A673 (cell line): ENCODE data around the gene SHC1.

ENCODE experiments used
- CTCF ChIP-seq: fragments of 300-800, 200-600 bp; sonication (generic); conservative IDR thresholded peaks from 2 replicates; pipeline ENCODE4 v1.5.1; 2017; ENCODE audit warnings: low read depth, mild to moderate bottlenecking, antibody characterized with exemption, low read length, moderate library complexity, mixed read lengths
- EZH2 ChIP-seq: fragments of 200-600 bp; sonication (generic); IDR thresholded peaks from 2 replicates; pipeline ENCODE4 v1.6.1; 2017; ENCODE audit warnings: borderline replicate concordance, low read depth, mild to moderate bottlenecking, mixed read lengths, antibody characterized with exemption, low read length; ENCODE audit not compliant: poor library complexity, severe bottlenecking

GRCh38 chr1:154982341-154982740, 11.8 kb upstream of the SHC1 start:
- TF ChIP-seq CTCF = no peak
- no peak for TF ChIP-seq EZH2
